ENCODE measurements around the gene RAB37. TPM values are rescaled to one million over a fixed set of nuclear protein-coding genes. Genes with fewer than 3 reads are reported as not detected.

Gene RAB37, protein sequence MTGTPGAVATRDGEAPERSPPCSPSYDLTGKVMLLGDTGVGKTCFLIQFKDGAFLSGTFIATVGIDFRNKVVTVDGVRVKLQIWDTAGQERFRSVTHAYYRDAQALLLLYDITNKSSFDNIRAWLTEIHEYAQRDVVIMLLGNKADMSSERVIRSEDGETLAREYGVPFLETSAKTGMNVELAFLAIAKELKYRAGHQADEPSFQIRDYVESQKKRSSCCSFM
- total RNA-seq = under 0.01 TPM in 1 of 2 replicates, not detected in the other

DNA sequence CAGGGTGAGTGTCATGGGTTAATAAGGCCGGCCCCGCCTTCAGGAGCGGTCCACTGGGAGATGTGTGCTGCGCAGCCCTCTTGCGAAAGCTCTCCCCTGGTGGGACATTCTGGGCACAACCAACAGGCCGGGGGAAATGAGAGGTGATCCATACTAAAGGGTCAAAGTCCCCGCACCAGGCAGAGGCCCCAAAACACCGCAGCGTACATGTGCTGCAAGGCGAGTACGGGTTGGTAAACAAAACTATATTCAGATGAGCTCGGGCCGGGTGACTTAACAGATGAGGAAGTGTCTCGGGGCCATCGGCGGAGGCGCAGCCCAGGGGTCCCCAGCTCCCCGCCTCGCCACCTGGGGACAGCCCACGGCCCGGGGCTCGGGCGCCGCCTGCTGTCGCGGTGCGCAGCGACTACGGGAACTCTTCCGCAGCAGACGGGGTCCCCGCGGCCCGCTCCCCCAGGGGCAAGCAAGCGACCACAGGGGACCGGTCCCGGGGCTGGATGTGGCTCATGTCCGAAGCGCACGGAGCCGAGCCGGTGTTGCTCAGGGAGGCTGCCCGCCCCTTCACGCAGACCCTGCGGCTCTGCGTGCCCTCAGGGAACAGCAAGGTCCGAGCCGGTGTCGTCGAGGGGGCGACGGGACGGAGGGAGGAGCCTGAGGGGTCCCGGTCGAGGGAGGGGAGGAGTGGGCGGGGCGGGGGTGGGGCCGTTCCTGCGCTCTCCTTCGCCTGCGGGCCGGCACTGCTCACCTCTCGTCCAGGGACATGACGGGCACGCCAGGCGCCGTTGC is at the start of gene RAB37:
Gene RAB37 (plus strand): TSS at position 744 of the 786 bp plus-strand sequence. CDS start 17 bp downstream, at position 761.

DNA sequence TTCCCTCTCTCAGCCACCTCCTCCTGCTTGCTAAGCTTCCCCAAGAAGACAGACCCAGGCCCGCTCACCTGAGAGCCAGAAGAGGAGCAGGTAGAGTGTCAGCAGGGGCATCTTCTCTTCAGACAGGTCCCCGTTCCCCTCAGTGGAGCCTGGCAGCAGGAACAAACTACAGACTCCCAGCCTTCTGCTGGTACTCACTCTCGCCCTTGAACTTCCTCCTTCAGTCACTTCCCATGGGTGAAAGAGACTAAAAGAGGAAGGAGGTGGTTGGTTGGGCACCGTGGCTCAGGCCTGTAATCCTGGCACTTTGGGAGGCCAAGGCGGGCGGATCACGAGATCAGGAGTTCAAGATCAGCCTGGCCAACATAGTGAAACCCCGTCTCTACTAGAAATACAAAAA is 24.3 kb upstream of the RAB37 start, which contains the start of gene CD300LF:
Gene CD300LF (minus strand): TSS at position 168 of the 400 bp plus-strand sequence. CDS start 57 bp downstream, at position 111.

DNA sequence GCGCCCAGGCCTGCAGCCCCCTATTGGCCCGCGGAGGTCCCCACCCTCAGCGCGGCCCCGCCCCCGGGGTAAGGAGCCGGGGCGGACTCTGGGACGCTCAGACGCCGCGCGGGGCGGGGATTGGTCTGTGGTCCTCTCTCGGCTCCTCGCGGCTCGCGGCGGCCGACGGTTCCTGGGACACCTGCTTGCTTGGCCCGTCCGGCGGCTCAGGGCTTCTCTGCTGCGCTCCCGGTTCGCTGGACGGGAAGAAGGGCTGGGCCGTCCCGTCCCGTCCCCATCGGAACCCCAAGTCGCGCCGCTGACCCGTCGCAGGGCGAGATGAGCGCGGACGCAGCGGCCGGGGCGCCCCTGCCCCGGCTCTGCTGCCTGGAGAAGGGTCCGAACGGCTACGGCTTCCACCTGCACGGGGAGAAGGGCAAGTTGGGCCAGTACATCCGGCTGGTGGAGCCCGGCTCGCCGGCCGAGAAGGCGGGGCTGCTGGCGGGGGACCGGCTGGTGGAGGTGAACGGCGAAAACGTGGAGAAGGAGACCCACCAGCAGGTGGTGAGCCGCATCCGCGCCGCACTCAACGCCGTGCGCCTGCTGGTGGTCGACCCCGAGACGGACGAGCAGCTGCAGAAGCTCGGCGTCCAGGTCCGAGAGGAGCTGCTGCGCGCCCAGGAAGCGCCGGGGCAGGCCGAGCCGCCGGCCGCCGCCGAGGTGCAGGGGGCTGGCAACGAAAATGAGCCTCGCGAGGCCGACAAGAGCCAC is 11.6 kb downstream of the RAB37 start, which contains the start of gene NHERF1:
Gene NHERF1 (plus strand): TSS at position 100 of the 750 bp plus-strand sequence. CDS start 219 bp downstream, at position 319.

DNA sequence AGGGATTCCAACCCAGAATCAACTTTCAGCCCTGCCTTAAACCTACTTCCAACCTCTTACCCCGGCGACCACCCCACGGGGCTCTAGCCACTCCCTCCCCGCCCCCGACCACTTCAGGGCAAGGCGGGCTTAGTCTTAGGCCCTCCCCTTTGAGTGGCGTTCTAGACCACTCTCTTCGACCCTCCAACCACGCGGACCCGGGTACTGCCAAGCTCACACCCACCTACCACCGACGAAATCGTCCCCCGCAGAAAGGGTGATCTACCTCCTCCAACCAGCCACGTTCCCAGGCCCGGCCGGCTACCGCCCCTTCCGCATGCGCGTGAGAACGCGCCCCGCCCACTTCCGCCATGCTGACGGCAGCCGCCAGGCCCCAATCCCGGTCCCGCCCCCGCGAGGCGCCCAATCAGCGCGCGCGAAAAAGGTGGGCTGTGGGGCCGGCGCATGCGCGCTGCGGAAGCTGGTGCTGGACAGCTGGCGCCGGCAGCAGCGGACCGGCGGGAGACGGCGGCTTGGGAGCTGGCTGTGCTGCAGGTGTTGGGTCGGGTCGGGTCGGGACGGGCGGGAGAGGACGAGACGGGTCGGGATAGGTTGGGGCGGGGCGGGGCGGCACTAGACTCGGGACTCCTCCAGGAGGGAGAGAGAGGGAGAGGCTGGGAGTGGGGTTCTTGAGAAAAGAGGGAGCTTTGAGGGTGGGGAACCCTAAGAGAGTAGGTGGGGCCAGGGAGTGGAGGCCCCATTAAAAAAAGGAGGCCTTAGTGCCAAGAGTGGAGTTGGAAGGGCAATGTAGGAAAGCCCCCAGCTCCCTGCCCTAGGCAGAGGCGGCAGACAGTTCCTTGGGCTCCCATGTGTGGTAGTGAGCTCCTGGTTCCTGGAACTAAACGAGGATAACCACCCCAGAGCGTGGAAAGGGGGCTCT is 39.2 kb downstream of the RAB37 start, which contains the start of gene NAT9:
Gene NAT9 (minus strand): TSS at position 302 of the 919 bp plus-strand sequence. CDS start 647 bp downstream, outside the sequence.

Other genes starting within 250 kb of the RAB37 start
- not detected in 2 replicates for gene CD300LB, start 205.8 kb upstream of the RAB37 start, total RNA-seq
- not detected in 2 replicates for gene CD300C, start 191.1 kb upstream of the RAB37 start, total RNA-seq
- not detected in 2 replicates for gene CD300H, start 169.7 kb upstream of the RAB37 start, total RNA-seq
- gene CD300LD, start 145.0 kb upstream of the RAB37 start, total RNA-seq = not detected in 2 replicates
- not detected in 2 replicates for gene CD300E, start 113.5 kb upstream of the RAB37 start, total RNA-seq
- gene CD300LF, start 24.3 kb upstream of the RAB37 start, total RNA-seq = not detected in 2 replicates
- gene NHERF1, start 11.4 kb downstream of the RAB37 start, total RNA-seq = 22.0 and 24.5 TPM in 2 replicates
- gene NAT9, start 39.1 kb downstream of the RAB37 start, total RNA-seq = 34.2 and 45.9 TPM in 2 replicates
- gene GRIN2C, start 122.6 kb downstream of the RAB37 start, total RNA-seq = under 0.01 and 0.11 TPM in 2 replicates
- 12.6 and 37.1 TPM in 2 replicates for gene FDXR, start 135.7 kb downstream of the RAB37 start, total RNA-seq
- not detected in 2 replicates for gene FADS6, start 156.4 kb downstream of the RAB37 start, total RNA-seq
- under 0.01 and 0.22 TPM in 2 replicates for gene USH1G, start 186.0 kb downstream of the RAB37 start, total RNA-seq
- gene OTOP2, start 187.0 kb downstream of the RAB37 start, total RNA-seq = not detected in 2 replicates
- gene OTOP3, start 198.6 kb downstream of the RAB37 start, total RNA-seq = not detected in 2 replicates
- 1.2 and 2.1 TPM in 2 replicates for gene HID1, start 235.5 kb downstream of the RAB37 start, total RNA-seq

Measured in placental epithelial cell (primary cell).